Right lobe of liver (tissue), 6 donors: Measurements from ENCODE around the gene SPINK7. TPM values are rescaled to one million over a fixed set of nuclear protein-coding genes. Genes with fewer than 3 reads are reported as not detected.
"Not testable (repeated sequence)": the region's sequence is repeated elsewhere in the genome, so short reads cannot be mapped to it uniquely, and the experiment has no call there.

Experiments
- ATAC-seq, 4 donors: fragments of 200-7000 bp; cut with Tn5 transposase; one replicate each; pipeline ENCODE4 v1.9.1; 2020; ENCODE audit warnings: mild to moderate bottlenecking in 4 of 4, moderate library complexity in 4 of 4
- DNase-seq, 3 donors: peaks; one replicate each; pipeline ENCODE4 v3.0.0-alpha.2; 2020
- H3K27ac ChIP-seq, 3 donors: fragments of 200-600 bp; one replicate each; pipeline ENCODE4 v1.8.0; 2022
- H3K27me3 ChIP-seq, 2 donors: fragments of 200-600 bp; one replicate each; pipeline ENCODE4 v1.8.0; 2022
- H3K36me3 ChIP-seq, 4 donors: fragments of 200-600 bp; sonication (generic) in 1 of 4; one replicate each; pipeline versions ENCODE4 v1.5.1 to v1.8.0; 2017 to 2022; ENCODE audit warnings: control low read depth in 1 of 4
- H3K4me1 ChIP-seq, 4 donors: fragments of 200-600 bp; sonication (generic) in 1 of 4; one replicate each; pipeline versions ENCODE4 v1.5.1 to v1.8.0; 2017 to 2022; ENCODE audit warnings: control low read depth in 1 of 4
- H3K4me3 ChIP-seq, 3 donors: fragments of 200-600 bp; one replicate each; pipeline ENCODE4 v1.8.0; 2022
- H3K9me3 ChIP-seq, 4 donors: fragments of 200-600 bp; sonication (generic) in 1 of 4; one replicate each; pipeline versions ENCODE4 v1.5.1 to v1.8.0; 2017 to 2022; ENCODE audit warnings: control low read depth in 1 of 4
- POLR2A ChIP-seq: fragments of 450-650 bp; IDR thresholded peaks from one replicate; pipeline ENCODE4 v1.6.1; 2017; ENCODE audit warnings: antibody characterized with exemption, mild to moderate bottlenecking
- WGBS: methylation state at CpG from one replicate; pipeline ENCODE4 v1.1.6; 2018; ENCODE audit warnings: low coverage, low lambda C conversion rate; ENCODE audit not compliant: insufficient coverage; ENCODE audit errors: missing lambda C conversion rate; 5-methylcytosine and 5-hydroxymethylcytosine counted together
- intact Hi-C, 2 donors: fragments of 100-400 bp; cut with DNase I; formaldehyde crosslinking; loops; one replicate each; pipeline versions ENCODE4 v1.11.2 to v1.14.1; 2022
- long read RNA-seq: library from polyadenylated mRNA; unstranded; transcript quantifications from one replicate; pipeline ENCODE4 v2.0.0, GENCODE V29; 2019
- total RNA-seq, 6 experiments: library from RNA; depleted of rRNA in 2 of 6; stranded (reverse); fragments of >200 nt in 2 of 6; fragmentation: NEBNext Ultra II Directional in 3 of 6; extraction: Animal tissue kit (Norgen Biotek cat#: 25700) in 3 of 6; gene quantifications; one replicate each; pipeline versions ENCODE4 v1.1.0 to v1.2.4, GENCODE V29; 2016 to 2023
- TF ChIP-seq, protein P1 (sequence below), 4 donors: fragments of 200-600 bp in 3 of 4; fragments of 450-650 bp in 1 of 4; IDR thresholded peaks; one replicate each; pipeline versions ENCODE4 v1.5.1 to v1.8.0; 2016 to 2022; ENCODE audit warnings: antibody characterized with exemption in 4 of 4, mild to moderate bottlenecking in 2 of 4
- donor health status: DM: no; HTN: yes; CAD: no.
- donor health status: DM: no; HTN: no; CAD: no.
- donor health status: DM: no; HTN: no; CAD: no.
- donor health status: DM: no; HTN: yes; CAD: no.
- donor health status: DM: no; HTN: yes; CAD: no.

Gene SPINK7
- total RNA-seq: not detected
- long read RNA-seq: 0 reads

DNA sequence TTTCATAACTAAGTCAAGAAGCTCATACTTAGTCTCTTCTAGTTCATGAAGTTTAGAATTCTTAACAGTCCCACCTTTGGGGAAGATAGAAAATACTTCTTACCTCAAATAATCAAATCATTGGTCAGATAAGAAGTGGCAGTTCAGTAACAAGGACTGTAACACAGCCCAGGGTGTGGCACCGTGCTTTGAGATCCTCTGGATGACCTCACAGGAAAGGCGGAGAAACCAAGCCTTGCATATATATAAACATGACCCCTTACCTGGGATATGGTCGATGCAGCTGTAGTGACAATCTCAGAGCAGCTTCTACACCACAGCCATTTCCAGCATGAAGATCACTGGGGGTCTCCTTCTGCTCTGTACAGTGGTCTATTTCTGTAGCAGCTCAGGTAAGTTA lies at the start of gene SPINK7:
Gene SPINK7, plus strand, starts transcription at position 271 of the 400 bp plus-strand sequence. Its CDS starts 61 bp downstream, at position 332.
- intact Hi-C loops: no loop called here
- no peaks in the 10 kb centered on the region for H3K4me1 ChIP-seq
- TF ChIP-seq, protein P1, sequence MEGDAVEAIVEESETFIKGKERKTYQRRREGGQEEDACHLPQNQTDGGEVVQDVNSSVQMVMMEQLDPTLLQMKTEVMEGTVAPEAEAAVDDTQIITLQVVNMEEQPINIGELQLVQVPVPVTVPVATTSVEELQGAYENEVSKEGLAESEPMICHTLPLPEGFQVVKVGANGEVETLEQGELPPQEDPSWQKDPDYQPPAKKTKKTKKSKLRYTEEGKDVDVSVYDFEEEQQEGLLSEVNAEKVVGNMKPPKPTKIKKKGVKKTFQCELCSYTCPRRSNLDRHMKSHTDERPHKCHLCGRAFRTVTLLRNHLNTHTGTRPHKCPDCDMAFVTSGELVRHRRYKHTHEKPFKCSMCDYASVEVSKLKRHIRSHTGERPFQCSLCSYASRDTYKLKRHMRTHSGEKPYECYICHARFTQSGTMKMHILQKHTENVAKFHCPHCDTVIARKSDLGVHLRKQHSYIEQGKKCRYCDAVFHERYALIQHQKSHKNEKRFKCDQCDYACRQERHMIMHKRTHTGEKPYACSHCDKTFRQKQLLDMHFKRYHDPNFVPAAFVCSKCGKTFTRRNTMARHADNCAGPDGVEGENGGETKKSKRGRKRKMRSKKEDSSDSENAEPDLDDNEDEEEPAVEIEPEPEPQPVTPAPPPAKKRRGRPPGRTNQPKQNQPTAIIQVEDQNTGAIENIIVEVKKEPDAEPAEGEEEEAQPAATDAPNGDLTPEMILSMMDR (IDR thresholded peaks at IDR 0.05): no peak
- H3K36me3 ChIP-seq: no peaks in the 10 kb centered on the region
- ATAC-seq (no peak), DNase-seq (no peak)
- H3K4me3 ChIP-seq: no peak within 1 kb of the TSS
- H3K27me3 ChIP-seq: no peaks in the 10 kb centered on the region
- WGBS: 65% methylated on average over 2 of the region's 3 CpGs
- H3K9me3 ChIP-seq: no peaks in the 10 kb centered on the region
- no peak within 1 kb of the TSS for H3K27ac ChIP-seq

DNA sequence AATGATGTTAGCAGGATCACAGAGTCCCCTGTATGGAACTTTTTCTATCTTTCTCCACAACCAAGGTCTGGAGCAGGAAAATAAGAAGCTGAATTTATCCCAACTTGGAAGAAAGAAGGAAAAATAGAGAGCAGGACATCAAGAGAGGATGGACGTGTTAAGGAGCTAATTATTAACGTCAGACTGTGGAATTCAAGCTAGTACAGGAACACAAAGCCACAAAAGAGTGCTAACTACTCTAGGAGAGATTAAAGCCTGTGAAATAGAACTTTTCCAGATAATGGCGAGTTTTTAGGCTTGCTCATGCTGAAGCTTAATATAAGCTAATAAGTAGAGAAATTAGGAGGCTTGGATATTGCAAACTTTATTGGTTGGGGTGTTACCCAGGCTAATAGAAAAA lies 44.3 kb upstream of the SPINK7 start:
- 48% methylated on average over 3 of the region's 3 CpGs for WGBS

DNA sequence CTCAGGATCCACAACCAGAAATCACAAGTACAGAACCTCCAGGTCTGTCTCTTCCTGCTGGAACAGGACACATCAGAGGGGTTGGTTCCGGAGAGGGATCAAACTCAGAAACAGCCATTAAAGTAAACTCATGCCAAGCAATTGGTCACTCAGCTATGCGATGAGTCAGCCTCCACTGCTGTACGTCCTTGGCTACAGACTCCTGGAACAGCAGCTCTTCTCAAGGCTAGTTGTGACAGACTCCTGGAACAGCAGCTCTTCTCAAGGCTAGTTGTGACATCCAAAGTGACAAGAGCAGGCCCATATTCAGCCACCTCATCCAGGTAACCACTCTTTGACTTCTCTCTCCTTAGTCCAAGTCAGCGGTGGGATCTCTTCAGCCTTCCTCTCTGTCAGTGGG lies 43.7 kb upstream of the SPINK7 start, which contains the start of gene SPINK13:
Gene SPINK13, plus strand, starts transcription at position 229 of the 400 bp plus-strand sequence. CDS start 1,279 bp downstream, outside the sequence.
- no peak for TF ChIP-seq POLR2A
- TF ChIP-seq, protein P1 (IDR thresholded peaks at IDR 0.05): no peak
- ATAC-seq (no peak), DNase-seq (no peak)
- no peaks in the 10 kb centered on the region for H3K9me3 ChIP-seq
- H3K36me3 ChIP-seq: no peaks in the 10 kb centered on the region
- 83% methylated on average over 3 of the region's 4 CpGs for WGBS
- H3K27me3 ChIP-seq: no peaks in the 10 kb centered on the region
- intact Hi-C loops: no loop called here
- no peak within 1 kb of the TSS for H3K27ac ChIP-seq
- H3K4me1 ChIP-seq: no peaks in the 10 kb centered on the region
- H3K4me3 ChIP-seq: no peak within 1 kb of the TSS

More for the DNA sequence above, 44.3 kb upstream of the SPINK7 start:
- ATAC-seq (no peak), DNase-seq (no peak)
- Histone ChIP-seq H3K36me3 (no peaks in the 10 kb centered on the region), H3K27ac (no peak overlapping the region), H3K27me3 (no peaks in the 10 kb centered on the region), H3K9me3 (no peaks in the 10 kb centered on the region), H3K4me1 (no peaks in the 10 kb centered on the region), H3K4me3 (no peak overlapping the region)
- TF ChIP-seq POLR2A: no peak
- TF ChIP-seq, protein P1 (IDR thresholded peaks at IDR 0.05): no peak
- intact Hi-C loops: no loop called here

DNA sequence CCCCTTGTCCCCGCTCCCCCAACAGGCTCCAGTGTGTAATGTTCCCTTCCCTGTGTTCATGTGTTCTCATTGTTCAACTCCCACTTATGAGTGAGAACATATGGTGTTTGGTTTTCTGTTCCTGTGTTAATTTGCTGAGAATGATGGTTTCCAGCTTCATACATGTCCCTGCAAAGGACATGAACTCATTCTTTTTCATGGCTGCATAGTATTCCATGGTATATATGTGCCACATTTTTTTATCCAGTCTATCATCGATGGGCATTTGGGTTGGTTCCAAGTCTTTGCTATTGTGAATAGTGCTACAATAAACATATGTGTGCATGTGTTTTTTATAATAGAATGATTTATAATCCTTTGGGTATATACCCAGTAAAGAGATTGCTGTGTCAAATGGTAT lies 37.1 kb upstream of the SPINK7 start:
- H3K27ac ChIP-seq, H3K36me3 ChIP-seq, H3K9me3 ChIP-seq, ATAC-seq, H3K27me3 ChIP-seq, intact Hi-C loops, H3K4me3 ChIP-seq, H3K4me1 ChIP-seq, DNase-seq: not testable (repeated sequence)
- WGBS: 94% methylated on average over 2 of the region's 2 CpGs

DNA sequence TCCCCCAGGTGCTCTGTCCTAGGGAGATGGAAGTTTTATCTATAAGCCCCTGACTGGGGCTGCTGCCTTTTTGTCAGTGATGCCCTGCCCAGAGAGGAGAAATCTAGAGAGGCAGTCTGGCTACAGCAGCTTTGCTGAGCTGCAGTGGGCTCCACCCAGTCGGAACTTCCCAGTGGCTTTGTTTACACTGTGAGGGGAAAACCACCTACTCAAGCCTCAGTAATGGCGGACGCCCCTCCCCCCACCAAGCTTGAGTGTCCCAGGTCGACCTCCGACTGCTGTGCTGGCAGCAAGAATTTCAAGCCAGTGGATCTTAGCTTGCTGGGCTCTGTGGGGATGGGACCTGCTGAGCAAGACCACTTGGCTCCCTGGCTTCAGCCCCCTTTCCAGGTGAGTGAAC lies 31.3 kb upstream of the SPINK7 start:
- H3K4me3 ChIP-seq, DNase-seq, H3K4me1 ChIP-seq, H3K27me3 ChIP-seq, ATAC-seq, intact Hi-C loops, H3K36me3 ChIP-seq, H3K27ac ChIP-seq, H3K9me3 ChIP-seq: not testable (repeated sequence)
- no CpG with 5 or more reads among the region's 5 CpGs for WGBS

DNA sequence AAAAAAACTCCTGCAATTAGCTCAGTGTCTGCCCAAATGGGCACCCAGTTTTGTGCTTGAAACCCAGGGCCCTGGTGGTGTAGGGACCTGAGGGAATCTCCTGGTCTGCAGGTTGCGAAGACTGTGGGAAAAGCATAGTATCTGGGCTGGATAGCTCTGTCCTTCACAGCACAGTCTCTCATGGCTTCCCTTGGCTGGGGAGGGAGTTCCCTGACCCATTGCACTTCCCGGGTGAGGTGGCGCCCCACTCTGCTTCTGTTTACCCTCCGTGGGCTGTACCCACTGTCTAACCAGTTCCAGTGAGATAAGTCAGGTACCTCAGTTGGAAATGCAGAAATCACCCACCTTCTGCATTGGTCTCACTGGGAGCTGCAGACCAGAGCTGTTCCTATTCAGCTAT lies 30.9 kb upstream of the SPINK7 start:
- intact Hi-C loops, ATAC-seq, H3K27ac ChIP-seq, H3K36me3 ChIP-seq, H3K9me3 ChIP-seq, H3K4me1 ChIP-seq, DNase-seq, H3K4me3 ChIP-seq, H3K27me3 ChIP-seq: not testable (repeated sequence)
- WGBS: no CpG with 5 or more reads among the region's 4 CpGs
